ENCODE measurements around the gene ZEB1. TPM values are rescaled to one million over a fixed set of nuclear protein-coding genes. Genes with fewer than 3 reads are reported as not detected.
A peak's percentile ranks its signal among the peaks of the same experiment; 100 is the strongest.
"Not testable (repeated sequence)": the region's sequence is repeated elsewhere in the genome, so short reads cannot be mapped to it uniquely, and the experiment has no call there.

The ZEB1 gene
- total RNA-seq, 2 donors from 2014 or later = 45.4 to 52.5 TPM

DNA sequence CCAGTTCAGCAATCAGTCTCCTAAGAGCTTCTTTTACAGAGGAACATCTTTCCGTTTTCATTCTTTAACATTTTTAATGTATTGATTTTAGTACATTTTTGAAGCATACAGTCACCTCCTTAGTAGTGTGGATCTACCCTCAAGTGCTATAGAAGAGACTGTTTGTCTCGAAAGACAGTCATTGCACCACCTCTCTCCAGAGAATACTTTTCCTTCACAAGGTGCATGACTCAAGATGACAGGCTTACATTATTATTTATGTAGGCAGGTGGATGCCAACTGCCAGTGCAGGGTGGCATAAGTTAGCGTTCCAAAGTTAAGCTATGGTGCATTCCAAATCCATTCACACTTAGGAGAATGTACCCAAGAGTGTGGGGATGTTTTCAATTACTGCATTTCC, 71.8 kb downstream of the ZEB1 start:
- no peak for DNase-seq
- no peak for ATAC-seq (replicated peaks in 1 of 2)
- no peaks in the 10 kb centered on the region for H3K27me3 Mint-ChIP-seq (ENCODE audit: low read depth)
- H3K4me3 Mint-ChIP-seq = no peak overlapping the region
- H3K36me3 Mint-ChIP-seq (ENCODE audit: insufficient read depth in 2 of 2) = peaks cover 3 to 6% of the 10 kb centered on the region in 2 donors
- peaks cover 24% of the 10 kb centered on the region for H3K4me1 Mint-ChIP-seq (ENCODE audit: low read depth)
- no peaks in the 10 kb centered on the region for H3K9me3 Mint-ChIP-seq
- H3K27ac Mint-ChIP-seq = no peak overlapping the region

DNA sequence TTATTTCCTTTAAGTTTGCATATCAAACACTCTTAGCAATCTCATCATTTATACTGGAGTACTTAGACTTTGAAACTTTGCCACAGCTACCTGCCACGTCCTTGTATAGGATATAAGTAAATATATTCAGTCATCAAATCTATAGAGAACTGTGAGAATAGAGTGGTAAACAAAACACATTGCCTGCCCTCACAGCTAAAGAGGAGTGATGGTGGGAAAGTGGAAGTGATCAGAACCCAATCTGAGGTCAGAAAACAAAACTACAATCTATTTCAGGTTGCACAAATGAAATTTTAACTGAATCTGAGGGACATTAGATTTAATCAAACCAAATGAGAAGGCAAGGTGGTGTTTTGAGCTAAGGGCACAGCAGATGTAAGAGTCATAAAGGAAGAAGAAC, 74.8 kb downstream of the ZEB1 start:
- peaks cover 3% of the 10 kb centered on the region in 2 donors for H3K36me3 Mint-ChIP-seq (ENCODE audit: insufficient read depth in 2 of 2)
- DNase-seq (no peak), ATAC-seq (replicated peaks in 1 of 2) (no peak)
- H3K27ac Mint-ChIP-seq = peak overlapping the region; percentile 8
- H3K4me3 Mint-ChIP-seq = no peak overlapping the region
- H3K27me3 Mint-ChIP-seq (ENCODE audit: low read depth) = no peaks in the 10 kb centered on the region
- H3K9me3 Mint-ChIP-seq = no peaks in the 10 kb centered on the region
- peaks cover 25% of the 10 kb centered on the region for H3K4me1 Mint-ChIP-seq (ENCODE audit: low read depth)

DNA sequence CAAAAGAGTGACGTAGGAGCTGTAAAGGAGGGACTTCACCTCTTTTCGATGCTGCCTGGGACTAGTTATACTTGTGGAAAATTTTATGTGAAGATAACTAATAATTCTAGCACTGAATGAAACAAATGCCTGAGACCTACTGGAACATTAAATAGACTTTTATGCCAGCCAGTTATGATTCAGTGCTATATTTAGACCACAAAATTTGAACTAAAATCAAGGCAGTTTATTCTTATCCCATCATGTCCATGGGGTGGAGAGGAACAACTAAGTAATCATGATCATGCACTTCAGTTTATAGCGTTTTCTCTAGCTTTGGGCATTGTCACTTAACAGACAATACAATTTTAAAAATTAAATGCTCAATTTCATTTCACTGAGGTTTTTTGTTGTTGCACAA, 76.7 kb downstream of the ZEB1 start:
- H3K4me3 Mint-ChIP-seq = no peak overlapping the region
- peaks cover 1 to 3% of the 10 kb centered on the region in 2 donors for H3K36me3 Mint-ChIP-seq (ENCODE audit: insufficient read depth in 2 of 2)
- DNase-seq = no peak
- peaks cover 38% of the 10 kb centered on the region for H3K4me1 Mint-ChIP-seq (ENCODE audit: low read depth)
- H3K9me3 Mint-ChIP-seq = no peaks in the 10 kb centered on the region
- H3K27ac Mint-ChIP-seq = no peak overlapping the region
- no peaks in the 10 kb centered on the region for H3K27me3 Mint-ChIP-seq (ENCODE audit: low read depth)
- no peak for ATAC-seq (replicated peaks in 1 of 2)

DNA sequence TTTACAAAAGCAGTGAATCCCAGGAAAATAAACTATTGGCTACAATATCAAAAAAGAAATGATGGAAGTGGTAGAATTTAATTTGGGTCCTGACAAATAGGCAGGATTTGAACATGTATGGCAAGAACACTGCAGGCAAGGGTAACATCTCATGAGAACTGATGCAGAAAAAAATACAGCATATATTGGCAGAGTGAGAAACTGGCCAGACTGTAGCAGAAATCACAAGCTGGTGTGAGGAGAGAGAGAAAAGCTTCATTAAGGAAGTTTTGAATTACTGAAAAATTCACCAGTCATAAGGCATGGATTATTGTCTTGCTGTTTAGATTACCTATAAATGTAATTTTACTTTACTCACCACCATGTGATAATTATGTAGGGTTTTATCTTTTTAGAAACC, 77.4 kb downstream of the ZEB1 start:
- ATAC-seq (replicated peaks in 1 of 2) = no peak

DNA sequence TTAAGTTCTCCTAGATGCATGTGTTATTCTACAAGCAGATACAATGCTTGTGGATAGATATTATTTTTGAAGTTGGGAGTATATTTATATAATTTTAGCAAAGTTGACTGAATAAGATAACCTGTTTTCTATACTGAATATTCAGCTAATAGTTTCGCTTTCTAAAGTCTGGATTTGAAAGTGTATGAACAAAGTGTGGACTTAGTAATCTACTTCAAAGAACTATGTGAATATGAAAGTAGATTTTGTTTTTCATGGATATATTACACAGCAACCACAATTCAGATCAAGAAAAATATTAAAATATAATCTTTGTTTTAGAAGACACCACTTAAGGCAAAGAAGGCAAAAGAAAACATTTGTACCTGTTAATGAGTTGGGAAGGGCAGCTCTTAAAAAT, 78.8 kb downstream of the ZEB1 start:
- H3K4me3 Mint-ChIP-seq = no peak overlapping the region
- H3K36me3 Mint-ChIP-seq (ENCODE audit: insufficient read depth in 2 of 2) = peaks cover 0 to 1% of the 10 kb centered on the region in 2 donors
- ATAC-seq (replicated peaks in 1 of 2) = no peak
- H3K4me1 Mint-ChIP-seq (ENCODE audit: low read depth) = peaks cover 53% of the 10 kb centered on the region
- H3K27ac Mint-ChIP-seq = no peak overlapping the region
- no peak for DNase-seq
- no peaks in the 10 kb centered on the region for H3K27me3 Mint-ChIP-seq (ENCODE audit: low read depth)
- no peaks in the 10 kb centered on the region for H3K9me3 Mint-ChIP-seq

More for the DNA sequence above, 77.4 kb downstream of the ZEB1 start:
- peaks cover 43% of the 10 kb centered on the region for H3K4me1 Mint-ChIP-seq (ENCODE audit: low read depth)
- no peak for DNase-seq
- H3K4me3 Mint-ChIP-seq = no peak overlapping the region
- no peaks in the 10 kb centered on the region for H3K27me3 Mint-ChIP-seq (ENCODE audit: low read depth)
- H3K36me3 Mint-ChIP-seq (ENCODE audit: insufficient read depth in 2 of 2) = peaks cover 0 to 1% of the 10 kb centered on the region in 2 donors
- no peaks in the 10 kb centered on the region for H3K9me3 Mint-ChIP-seq
- no peak overlapping the region for H3K27ac Mint-ChIP-seq

DNA sequence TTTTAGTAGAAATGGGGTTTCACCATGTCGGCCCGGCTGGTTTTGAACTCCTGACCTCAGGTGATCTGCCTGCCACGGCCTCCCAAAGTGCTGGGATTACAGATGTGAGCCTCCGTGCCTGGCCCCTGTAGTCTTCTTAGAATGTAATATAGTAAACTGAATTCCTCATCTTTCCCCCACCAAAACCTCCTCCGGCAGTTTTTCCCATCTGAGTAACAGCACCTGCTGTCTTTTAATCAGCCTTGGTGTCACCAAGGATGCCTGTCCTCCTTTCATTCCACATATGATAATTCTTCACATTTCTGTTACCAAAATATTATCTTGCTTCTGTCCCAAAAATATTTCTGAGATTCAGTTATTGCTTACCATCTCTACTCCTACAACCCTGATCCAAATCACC, 80.2 kb downstream of the ZEB1 start:
- Mint-ChIP-seq H3K9me3 (no peaks in the 10 kb centered on the region), H3K36me3 (ENCODE audit: insufficient read depth in 2 of 2) (no peaks in the 10 kb centered on the region), H3K27me3 (ENCODE audit: low read depth) (no peaks in the 10 kb centered on the region), H3K27ac (no peak overlapping the region), H3K4me1 (ENCODE audit: low read depth) (peaks cover 47% of the 10 kb centered on the region), H3K4me3 (no peak overlapping the region)
- ATAC-seq (replicated peaks in 1 of 2) (no peak), DNase-seq (no peak)

DNA sequence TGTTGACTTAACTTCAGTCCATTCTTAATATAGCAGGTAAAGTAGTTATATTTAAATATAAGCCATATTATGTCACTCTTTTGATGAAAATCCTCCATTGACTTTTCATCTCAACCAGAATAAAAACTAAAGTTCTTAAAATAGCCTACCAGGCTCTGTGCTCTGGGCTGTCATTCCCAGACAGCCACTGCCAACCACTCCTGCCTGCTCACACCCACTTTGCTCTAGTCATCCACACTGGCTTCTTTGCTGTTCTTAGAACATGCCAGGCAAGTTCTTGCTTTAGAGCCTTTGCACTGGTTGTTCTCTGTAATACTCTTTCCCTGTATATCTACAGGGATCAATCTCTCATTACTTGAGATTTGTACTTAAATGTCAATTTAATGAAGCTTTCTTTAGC, 80.6 kb downstream of the ZEB1 start:
- H3K36me3 Mint-ChIP-seq (ENCODE audit: insufficient read depth in 2 of 2) = peaks cover 0 to 2% of the 10 kb centered on the region in 2 donors
- peaks cover 46% of the 10 kb centered on the region for H3K4me1 Mint-ChIP-seq (ENCODE audit: low read depth)
- DNase-seq (no peak), ATAC-seq (replicated peaks in 1 of 2) (no peak)
- no peaks in the 10 kb centered on the region for H3K9me3 Mint-ChIP-seq
- no peak overlapping the region for H3K4me3 Mint-ChIP-seq
- no peak overlapping the region for H3K27ac Mint-ChIP-seq
- H3K27me3 Mint-ChIP-seq (ENCODE audit: low read depth) = no peaks in the 10 kb centered on the region

DNA sequence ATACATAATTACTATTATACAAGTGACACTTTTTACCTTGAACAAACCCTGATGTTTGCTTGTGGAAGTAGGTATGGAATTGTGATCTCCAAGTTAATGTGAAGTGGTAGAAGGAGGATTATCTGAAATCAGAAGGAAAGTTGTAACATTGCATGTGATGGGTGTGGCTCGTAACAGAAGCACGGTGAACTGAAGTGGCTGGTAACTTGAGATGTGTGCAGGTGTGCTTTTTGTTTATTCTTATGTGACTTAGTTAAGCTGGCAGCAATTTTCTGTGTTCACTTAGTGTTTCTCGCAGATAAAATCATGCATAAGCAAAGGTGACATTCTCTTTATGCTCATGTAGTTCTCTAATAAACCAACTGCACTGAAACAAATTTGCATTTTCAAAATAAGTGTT, 82.3 kb downstream of the ZEB1 start:
- Mint-ChIP-seq H3K4me1 (ENCODE audit: low read depth) (peaks cover 40% of the 10 kb centered on the region), H3K4me3 (no peak overlapping the region), H3K27ac (no peak overlapping the region), H3K27me3 (ENCODE audit: low read depth) (no peaks in the 10 kb centered on the region), H3K36me3 (ENCODE audit: insufficient read depth in 2 of 2) (peaks cover 0 to 4% of the 10 kb centered on the region in 2 donors), H3K9me3 (no peaks in the 10 kb centered on the region)
- no peak for DNase-seq
- ATAC-seq (replicated peaks in 1 of 2) = no peak

DNA sequence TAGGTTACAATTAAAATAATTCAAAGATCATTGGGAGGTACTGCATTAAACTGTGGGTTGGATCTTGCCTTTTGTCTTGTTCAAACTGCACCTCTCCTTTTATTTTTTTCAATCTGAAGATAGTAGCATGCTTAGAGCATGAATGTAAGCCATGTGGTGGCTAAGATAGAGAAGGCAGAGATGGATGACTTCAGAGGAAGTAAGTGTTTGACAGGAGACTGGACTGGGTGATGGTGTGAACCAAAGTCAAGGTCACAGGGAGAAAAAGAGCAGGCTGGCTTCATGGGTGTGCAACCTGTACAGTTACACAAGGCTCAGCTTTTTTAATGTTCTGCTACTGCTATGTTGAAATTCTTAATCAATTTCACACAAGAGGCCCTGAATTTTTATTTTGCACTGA, 85.6 kb downstream of the ZEB1 start:
- Mint-ChIP-seq H3K4me3 (no peak overlapping the region), H3K27me3 (ENCODE audit: low read depth) (no peaks in the 10 kb centered on the region), H3K9me3 (peaks cover 0 to 2% of the 10 kb centered on the region in 2 donors), H3K36me3 (ENCODE audit: insufficient read depth in 2 of 2) (peaks cover 0 to 14% of the 10 kb centered on the region in 2 donors), H3K4me1 (ENCODE audit: low read depth) (peaks cover 26% of the 10 kb centered on the region), H3K27ac (peak overlapping the region; percentile 29)
- ATAC-seq (replicated peaks in 1 of 2) = no peak
- DNase-seq = no peak

DNA sequence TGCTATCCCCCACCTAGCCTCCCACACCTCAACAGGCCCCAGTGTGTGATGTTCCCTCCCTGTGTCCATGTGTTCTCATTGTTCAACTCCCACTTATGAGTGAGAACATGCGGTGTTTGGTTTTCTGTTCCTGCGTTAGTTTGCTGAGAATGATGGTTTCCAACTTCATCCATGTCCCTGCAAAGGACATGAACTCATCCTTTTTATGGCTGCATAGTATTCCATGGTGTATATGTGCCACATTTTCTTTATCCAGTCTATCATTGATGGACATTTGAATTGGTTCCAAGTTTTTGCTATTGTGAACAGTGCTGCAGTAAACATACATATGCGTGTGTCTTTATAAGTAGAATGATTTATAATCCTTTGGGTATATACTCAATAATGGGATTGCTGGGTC, 86.8 kb downstream of the ZEB1 start:
- ATAC-seq (replicated peaks in 1 of 2) = not testable (repeated sequence)
- Mint-ChIP-seq H3K36me3 (ENCODE audit: insufficient read depth in 2 of 2) (peaks cover 4 to 23% of the 10 kb centered on the region in 2 donors), H3K4me1 (ENCODE audit: low read depth) (peaks cover 21% of the 10 kb centered on the region)

DNA sequence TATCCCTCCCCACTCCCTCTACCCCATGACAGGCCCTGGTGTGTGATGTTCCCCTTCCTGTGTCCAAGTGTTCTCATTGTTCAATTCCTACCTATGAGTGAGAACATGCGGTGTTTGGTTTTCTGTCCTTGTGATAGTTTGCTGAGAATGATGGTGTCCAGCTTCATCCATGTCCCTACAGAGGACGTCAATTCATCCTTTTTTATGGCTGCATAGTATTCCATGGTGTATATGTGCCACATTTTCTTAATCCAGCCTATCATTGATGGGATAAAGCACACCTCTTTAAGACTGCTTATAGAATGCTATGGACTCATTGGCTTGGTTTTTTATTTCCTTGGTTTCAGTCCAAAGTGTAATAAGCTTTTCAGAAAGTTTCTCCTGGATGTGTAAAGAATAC, 93.4 kb downstream of the ZEB1 start:
- not testable (repeated sequence) for ATAC-seq (replicated peaks in 1 of 2); H3K9me3 Mint-ChIP-seq; DNase-seq; H3K27ac Mint-ChIP-seq; H3K27me3 Mint-ChIP-seq (ENCODE audit: low read depth); H3K4me3 Mint-ChIP-seq
- H3K4me1 Mint-ChIP-seq (ENCODE audit: low read depth) = peaks cover 14% of the 10 kb centered on the region
- peaks cover 6 to 18% of the 10 kb centered on the region in 2 donors for H3K36me3 Mint-ChIP-seq (ENCODE audit: insufficient read depth in 2 of 2)

More for the DNA sequence above, 86.8 kb downstream of the ZEB1 start:
- DNase-seq; H3K27ac Mint-ChIP-seq; H3K4me3 Mint-ChIP-seq; H3K27me3 Mint-ChIP-seq (ENCODE audit: low read depth); H3K9me3 Mint-ChIP-seq: not testable (repeated sequence)

DNA sequence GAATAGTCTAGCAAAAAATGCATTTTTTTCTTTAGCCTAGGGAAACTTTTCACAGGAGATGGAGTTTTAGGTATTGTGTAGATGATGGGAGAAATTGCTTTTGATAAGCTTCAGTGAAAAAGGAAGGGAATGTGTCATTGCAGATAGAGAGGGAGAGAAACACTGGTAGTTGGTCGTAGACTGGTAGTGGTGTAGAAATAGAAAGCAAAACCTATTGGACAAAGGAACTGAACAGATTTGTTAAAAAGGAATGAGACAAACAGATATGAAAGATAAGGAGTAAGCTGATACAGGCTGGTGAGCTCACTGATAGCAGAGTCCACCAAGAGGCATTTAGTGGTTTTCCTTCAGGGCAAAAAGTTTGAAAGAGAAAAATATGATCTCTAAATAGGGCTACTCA, 94.3 kb downstream of the ZEB1 start:
- peaks cover 0 to 3% of the 10 kb centered on the region in 2 donors for H3K9me3 Mint-ChIP-seq
- H3K27ac Mint-ChIP-seq = no peak overlapping the region
- peaks cover 6 to 18% of the 10 kb centered on the region in 2 donors for H3K36me3 Mint-ChIP-seq (ENCODE audit: insufficient read depth in 2 of 2)
- no peaks in the 10 kb centered on the region for H3K27me3 Mint-ChIP-seq (ENCODE audit: low read depth)
- DNase-seq = no peak
- peaks cover 24% of the 10 kb centered on the region for H3K4me1 Mint-ChIP-seq (ENCODE audit: low read depth)
- no peak for ATAC-seq (replicated peaks in 1 of 2)
- H3K4me3 Mint-ChIP-seq = no peak overlapping the region

DNA sequence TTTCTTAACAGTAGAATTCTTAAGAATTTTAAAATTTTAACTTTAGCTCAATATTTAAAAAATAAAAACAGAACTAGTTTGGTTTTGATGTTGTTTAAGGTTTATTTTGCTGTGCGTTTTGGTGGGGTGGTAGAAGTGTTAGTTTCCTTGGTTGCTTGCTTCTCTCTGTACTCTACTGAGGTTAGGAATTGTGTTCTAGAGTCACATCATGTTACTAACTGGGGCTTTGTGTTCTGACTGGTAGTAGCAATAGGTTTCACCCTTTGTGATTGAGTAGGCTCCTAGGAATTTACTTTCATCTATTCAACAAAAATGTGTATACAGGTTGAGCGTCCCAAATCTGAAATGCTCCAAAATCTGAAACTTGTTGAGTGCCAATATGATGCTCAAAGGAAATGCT, 99.5 kb downstream of the ZEB1 start:
- Mint-ChIP-seq H3K27ac (no peak overlapping the region), H3K27me3 (ENCODE audit: low read depth) (no peaks in the 10 kb centered on the region), H3K36me3 (ENCODE audit: insufficient read depth in 2 of 2) (peaks cover 0 to 2% of the 10 kb centered on the region in 2 donors), H3K4me1 (ENCODE audit: low read depth) (peaks cover 50% of the 10 kb centered on the region), H3K9me3 (no peaks in the 10 kb centered on the region), H3K4me3 (no peak overlapping the region)
- no peak for ATAC-seq (replicated peaks in 1 of 2)
- no peak for DNase-seq

DNA sequence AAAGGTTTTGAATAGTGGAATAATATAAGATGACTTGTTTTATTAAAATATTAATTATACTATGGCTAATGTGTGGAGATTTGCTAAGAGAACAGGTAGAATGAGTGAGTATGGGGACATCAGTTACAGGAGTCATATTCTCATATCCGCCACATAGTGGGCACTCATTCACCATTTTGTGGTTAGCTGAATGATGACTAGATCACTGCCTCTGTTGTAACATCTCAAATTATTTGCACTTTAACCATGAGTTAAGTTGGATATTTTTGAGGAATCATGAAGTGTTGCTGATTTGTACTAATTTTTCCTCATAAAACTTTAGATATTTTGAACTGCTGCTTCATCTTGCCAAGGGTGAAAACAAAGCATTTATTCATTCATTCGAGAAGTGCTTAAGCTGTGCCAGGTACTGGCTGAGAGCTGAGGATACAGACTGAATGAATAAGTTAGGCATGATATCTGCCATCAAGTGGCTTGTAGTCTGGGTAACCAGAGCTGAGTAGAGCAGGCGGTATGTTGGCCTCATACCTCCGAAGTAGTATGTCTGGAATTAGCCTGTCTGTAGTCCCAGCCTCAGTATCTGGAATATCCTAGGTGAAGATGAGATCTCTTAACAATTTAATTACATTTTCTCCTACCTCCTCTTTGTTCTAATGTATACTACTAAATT, 100.5 kb downstream of the ZEB1 start:
- Mint-ChIP-seq H3K36me3 (ENCODE audit: insufficient read depth in 2 of 2) (peaks cover 0 to 2% of the 10 kb centered on the region in 2 donors), H3K4me3 (no peak overlapping the region), H3K9me3 (no peaks in the 10 kb centered on the region), H3K27ac (no peak overlapping the region), H3K27me3 (ENCODE audit: low read depth) (no peaks in the 10 kb centered on the region), H3K4me1 (ENCODE audit: low read depth) (peaks cover 51% of the 10 kb centered on the region)
- ATAC-seq (replicated peaks in 1 of 2) = peak; percentile 62 to 68
- DNase-seq = peak in 1 of 2 donors; percentile 4

All from activated T-cell treated with anti-CD3 and anti-CD28 coated beads, Interleukin-2, amount 50 U/mL, for 72 hours (primary cell).